HG03558 (cell line): ENCODE results near the gene CENPT.

Source experiments
- ATAC-seq: cut with Tn5 transposase; IDR thresholded peaks from one replicate; pipeline ENCODE4 v1.9.1; 2021; ENCODE audit warnings: moderate number of reproducible peaks; ENCODE audit not compliant: unreplicated experiment; ENCODE audit errors: extremely low read depth

Gene CENPT

DNA sequence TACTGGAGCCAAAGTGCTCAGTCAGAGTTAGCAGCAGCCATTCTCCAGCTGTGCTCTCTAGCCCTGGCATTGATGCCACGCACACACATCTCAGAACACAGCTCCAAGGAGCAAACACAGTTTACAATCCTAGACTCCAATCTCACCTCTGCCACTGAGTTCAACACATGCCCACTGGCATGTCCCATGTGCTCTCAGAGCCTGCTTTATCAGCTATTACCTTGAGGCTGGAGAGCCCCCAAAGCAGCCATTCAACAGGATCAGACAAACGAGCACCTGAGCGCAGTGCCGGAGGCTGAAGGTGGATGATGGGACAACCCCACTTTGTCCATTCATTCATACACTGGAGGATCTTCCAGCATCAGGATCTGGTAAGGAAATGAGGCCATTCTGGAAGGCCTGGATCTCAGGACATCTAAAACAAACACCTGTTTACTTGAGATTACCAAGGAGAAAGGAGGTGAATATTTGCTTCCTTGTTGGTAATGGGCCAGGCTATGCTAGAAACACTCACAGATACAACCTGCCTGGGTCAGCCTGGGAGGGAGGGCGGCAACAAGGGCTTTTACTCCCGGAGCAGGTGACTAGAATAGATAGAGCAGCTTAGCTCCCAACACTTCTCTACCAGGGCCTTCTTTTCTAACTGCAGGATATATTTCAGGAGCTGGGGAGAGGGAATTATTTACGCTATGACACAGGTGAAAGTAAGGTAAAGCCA is 66.5 kb downstream of the CENPT start:
- ATAC-seq: no peak

GRCh38 chr16:67779256-67780014 is 68.1 kb downstream of the CENPT start:
- ATAC-seq: no peak
